GM21526 (cell line): ENCODE results near the gene TNS2.

Experiments used
- ATAC-seq: cut with Tn5 transposase; IDR thresholded peaks from one replicate; pipeline ENCODE4 v1.9.1; 2021; ENCODE audit warnings: moderate library complexity; ENCODE audit not compliant: unreplicated experiment, low FRiP score

The TNS2 gene

GRCh38 chr12:53067074-53067992 lies 17.5 kb downstream of the TNS2 start:
- no peak for ATAC-seq

DNA sequence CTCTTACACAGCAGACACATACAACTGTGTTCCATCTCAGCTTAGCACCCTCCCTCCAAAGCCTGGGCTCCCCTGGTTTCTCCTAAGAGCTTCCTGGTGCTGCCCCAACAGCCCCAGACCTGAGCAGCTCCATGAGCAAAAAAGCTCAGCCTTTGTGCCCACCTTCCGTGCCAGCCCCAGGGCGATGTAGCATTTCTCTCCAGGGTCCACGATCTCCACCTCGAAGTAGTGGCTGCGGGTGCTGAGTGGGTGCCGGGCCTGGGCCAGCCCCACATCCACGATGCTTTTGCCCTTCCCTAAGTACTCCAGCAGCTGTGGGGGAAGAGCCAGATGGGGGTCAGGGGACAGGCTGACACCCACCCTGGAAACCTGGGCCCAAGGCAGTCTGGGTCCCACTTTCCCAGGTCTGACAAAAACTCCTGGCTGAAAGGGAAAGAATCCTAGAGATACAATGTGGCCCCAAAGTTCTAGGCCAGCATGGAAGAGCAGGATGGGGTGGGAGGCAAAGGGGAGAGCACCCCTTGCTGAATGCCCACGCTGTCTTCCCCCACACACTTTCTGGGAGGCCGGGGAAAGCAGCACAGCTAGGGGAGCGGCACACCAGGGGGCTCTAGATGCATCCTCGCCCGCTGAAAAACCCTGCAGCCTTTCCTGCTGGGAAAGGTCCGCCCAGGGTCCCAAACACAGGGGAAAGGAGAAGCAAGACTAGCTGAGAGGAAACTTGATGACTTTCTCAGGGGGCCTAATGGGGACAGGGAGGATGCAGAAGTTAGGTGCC lies 18.3 kb downstream of the TNS2 start:
- no peak for ATAC-seq

DNA sequence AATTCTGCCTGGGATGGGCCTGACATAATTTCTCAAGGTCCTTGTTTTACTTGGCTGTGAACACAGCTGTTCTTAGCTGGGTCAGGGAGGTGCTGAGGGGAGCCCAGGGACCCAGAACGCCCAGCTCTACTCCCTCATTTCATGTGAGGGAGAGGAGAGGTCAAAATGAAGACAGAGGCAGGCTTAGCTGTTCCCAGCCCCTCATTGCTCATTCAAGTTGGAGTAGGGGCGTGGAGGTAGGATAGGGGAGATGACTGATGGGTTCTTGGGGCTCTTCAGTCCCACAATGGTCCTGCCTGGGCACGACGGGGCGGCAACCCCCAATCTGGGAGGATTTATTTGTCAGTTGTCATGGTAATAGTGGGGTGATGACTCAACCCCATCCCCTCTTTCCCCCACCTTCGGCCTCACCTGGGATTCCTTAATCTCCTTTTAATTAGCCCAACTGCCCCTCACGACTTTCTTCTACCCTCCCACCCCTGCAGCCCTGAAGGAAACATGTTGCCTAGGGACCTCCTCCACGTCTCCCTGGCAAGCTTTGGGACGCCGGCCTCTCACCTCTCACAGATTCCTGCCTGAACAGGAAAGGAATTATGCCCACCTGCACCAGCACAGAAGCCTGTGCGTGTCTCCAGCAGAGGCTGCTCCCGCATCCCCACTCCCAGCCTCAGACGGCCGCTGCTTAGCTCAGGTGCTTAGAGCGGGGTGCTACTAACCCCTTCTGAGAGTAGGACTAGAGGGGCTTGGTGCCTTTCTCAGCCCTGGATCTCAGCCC lies 19.1 kb downstream of the TNS2 start:
- no peak for ATAC-seq

- ATAC-seq, result no peak
These were observed 20.0 kb downstream of the TNS2 start for GRCh38 chr12:53069621-53070410.

GRCh38 chr12:53070877-53071492 lies 21.1 kb downstream of the TNS2 start:
- ATAC-seq, result no peak

DNA sequence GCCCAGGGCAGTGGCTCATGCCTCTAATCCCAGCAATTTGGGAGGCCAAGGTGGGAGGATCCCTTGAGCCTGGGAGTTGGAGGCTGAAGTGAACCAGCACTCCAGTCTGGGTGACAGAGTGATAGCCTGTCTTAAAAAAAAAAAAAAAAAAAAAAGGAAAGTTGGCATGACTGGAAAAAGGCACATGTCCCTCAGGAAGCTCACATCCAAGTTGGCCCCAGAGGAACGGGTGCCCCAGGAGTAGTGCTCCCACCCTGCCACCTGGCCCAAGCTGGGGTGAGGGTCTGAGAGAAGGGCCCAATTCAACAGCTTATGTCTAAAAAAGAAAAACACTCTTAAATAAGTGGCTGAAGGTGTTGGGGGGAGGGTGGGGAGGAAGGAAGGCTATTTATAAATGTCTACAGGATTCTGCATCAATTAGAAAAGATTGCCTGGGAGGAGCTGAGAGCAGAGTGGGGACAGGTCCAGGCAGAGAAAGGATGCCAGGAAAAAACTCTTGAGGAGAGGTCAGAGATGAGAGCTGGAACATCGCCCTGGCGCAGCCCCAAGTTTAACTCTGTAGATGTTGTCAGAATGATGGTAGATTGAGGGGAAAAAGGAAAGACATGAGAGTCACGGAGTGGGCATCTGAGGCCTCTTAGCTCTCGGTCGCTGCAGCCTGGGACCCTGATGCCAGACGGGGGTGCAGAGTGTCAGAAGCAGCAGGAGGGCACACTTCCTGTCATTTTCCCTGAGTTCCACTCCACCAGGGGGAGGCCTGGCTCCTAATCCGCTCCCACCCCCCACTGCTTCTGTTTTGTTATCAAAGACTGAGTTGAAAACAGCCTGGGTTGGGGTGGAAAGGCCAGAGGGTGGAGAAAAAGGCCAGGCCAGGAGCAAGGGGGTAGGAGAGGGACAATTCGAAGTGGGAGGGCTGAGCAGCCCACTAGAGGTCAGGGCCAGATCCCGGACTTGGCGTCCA lies 22.0 kb downstream of the TNS2 start:
- ATAC-seq, result no peak

DNA sequence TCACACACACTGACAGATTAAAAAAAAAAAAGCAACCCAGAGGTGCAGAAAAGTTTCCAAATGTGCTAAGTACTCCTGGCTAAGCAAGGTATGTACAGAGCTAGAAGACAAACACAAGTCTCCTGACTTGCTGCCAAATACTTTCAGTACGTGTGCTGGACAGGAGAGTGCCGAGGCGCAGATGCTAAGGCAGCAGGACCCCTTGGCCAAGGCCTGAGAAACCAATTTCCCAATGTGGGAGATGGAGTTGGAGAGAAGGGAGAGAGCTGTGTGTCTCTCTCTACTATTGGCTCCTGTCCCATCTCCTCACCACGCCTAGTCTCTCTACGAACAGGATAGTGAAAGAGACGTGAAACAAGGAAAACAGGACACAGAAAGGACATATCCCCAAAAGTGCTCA lies 24.0 kb downstream of the TNS2 start:
- no peak for ATAC-seq

DNA sequence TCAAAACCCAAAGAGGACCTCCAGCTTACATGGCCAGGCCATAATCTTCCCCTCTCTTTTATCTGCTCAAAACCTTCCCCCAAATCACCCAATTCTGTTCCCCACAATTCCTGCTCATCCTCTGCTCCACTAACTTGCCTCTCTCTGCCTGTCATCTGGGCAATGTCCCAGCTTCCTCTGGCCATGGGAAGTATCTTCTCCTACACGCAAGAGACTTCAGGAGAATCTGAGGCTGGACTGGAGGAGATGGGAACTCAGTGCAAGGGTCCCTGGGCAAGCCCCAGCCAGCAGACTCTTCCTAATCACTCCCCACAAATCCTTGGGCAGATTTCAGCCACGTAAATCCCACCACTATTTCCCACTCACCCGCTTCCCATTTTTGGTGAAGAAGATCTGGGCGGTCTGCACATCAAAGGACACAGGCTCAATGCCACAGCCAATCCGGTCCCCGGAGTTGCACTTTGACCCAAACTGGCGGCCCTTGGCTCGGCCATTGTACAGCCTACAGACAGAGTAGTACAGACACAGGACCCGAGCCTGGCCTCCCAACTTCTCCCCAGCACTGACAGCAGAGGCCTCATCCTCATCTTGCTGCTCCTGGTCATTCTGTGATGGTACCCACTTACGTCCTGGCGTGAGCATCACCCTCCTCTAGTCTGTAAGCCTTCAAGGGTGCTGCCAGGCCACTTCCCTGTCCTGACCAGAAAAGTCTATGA lies 24.6 kb downstream of the TNS2 start:
- ATAC-seq, result no peak

GRCh38 chr12:53074999-53075370 lies 25.1 kb downstream of the TNS2 start:
- ATAC-seq, result no peak

GRCh38 chr12:53076461-53076860 lies 26.6 kb downstream of the TNS2 start:
- no peak for ATAC-seq

- ATAC-seq, result no peak
These were observed 27.2 kb downstream of the TNS2 start for GRCh38 chr12:53077030-53077429.

GRCh38 chr12:53078425-53079225 lies 28.8 kb downstream of the TNS2 start:
- ATAC-seq, result peak; percentile 25

- peak; percentile 98 for ATAC-seq
These were observed 29.6 kb downstream of the TNS2 start, which contains the start of gene SPRYD3 for GRCh38 chr12:53079226-53080117. Gene SPRYD3 (minus strand): TSS chr12:53079390. CDS start chr12:53079333, 57 bp downstream.

DNA sequence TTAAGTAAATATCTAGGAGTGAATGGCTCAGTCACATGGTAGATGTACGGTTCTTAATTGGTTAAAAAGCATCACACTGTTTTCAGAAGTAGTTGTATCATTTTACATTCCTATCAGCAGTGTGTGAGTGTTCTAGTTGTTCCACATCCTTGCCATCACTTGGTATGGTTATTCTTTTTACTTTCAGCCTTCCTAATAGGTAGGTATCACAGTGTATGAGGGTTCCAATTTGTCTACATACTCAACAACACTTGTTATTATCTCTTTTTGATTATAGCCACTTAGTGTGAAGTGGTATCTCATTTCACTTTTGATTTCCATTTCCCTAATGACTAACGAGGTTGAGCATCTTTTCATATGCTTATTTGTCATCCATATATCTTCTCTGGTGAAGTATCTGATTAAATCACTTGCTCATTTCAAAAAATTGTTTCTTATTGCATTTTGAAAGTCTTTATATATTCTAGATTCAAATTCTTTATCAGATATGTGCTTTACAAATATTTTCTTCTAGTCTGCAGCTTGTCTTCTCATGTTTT lies 32.8 kb downstream of the TNS2 start:
- ATAC-seq, result no peak

GRCh38 chr12:53086361-53086760 lies 36.5 kb downstream of the TNS2 start:
- no peak for ATAC-seq

- ATAC-seq, result no peak
These were observed 40.2 kb downstream of the TNS2 start for GRCh38 chr12:53090105-53090504.
